CD14-positive monocyte (primary cell): ENCODE results near the gene PNPLA7. TPM values are rescaled to one million over a fixed set of nuclear protein-coding genes. Genes with fewer than 3 reads are reported as not detected.

Experiments
- DNase-seq, 3 donors: peaks; one replicate each; pipeline ENCODE4 v3.0.0-alpha.2; 2011 to 2022
- H2AFZ ChIP-seq: 2 replicates; pipeline ENCODE4 v1.6.0; 2012; ENCODE audit warnings: mild to moderate bottlenecking, low read depth, low read length, inconsistent platforms; ENCODE audit not compliant: insufficient read depth, poor library complexity, severe bottlenecking
- H3K27ac ChIP-seq, 2 donors: 1 replicate in 1 of 2; 2 replicates in 1 of 2; pipeline ENCODE4 v1.5.1; 2012 to 2013; ENCODE audit warnings: low read length in 2 of 2, control low read depth in 1 of 2, inconsistent platforms in 1 of 2, low read depth in 1 of 2, mild to moderate bottlenecking in 1 of 2
- H3K27me3 ChIP-seq, 2 donors: one replicate each; pipeline versions ENCODE4 v1.6.0 to v1.6.1; 2011 to 2013; ENCODE audit warnings: low read length in 2 of 2; ENCODE audit not compliant: control insufficient read depth in 2 of 2, insufficient read depth in 2 of 2
- H3K36me3 ChIP-seq, 2 donors: replicated peaks in 1 of 2; 1 replicate in 1 of 2; 2 replicates in 1 of 2; pipeline versions ENCODE4 v1.5.1 to v1.6.1; 2012 to 2013; ENCODE audit warnings: low read length in 2 of 2, control low read depth in 1 of 2, inconsistent platforms in 1 of 2, mild to moderate bottlenecking in 1 of 2; ENCODE audit not compliant: insufficient read depth in 2 of 2, control insufficient read depth in 1 of 2
- H3K4me1 ChIP-seq, 2 donors: 1 replicate in 1 of 2; 2 replicates in 1 of 2; pipeline versions ENCODE4 v1.5.1 to v1.6.1; 2012 to 2013; ENCODE audit warnings: low read length in 2 of 2, control low read depth in 1 of 2, inconsistent platforms in 1 of 2, mild to moderate bottlenecking in 1 of 2, moderate library complexity in 1 of 2; ENCODE audit not compliant: insufficient read depth in 2 of 2, control insufficient read depth in 1 of 2
- H3K4me2 ChIP-seq: replicated peaks from 2 replicates; pipeline ENCODE3; 2012; ENCODE audit warnings: low read length, moderate library complexity, mild to moderate bottlenecking; ENCODE audit not compliant: poor library complexity, severe bottlenecking; ENCODE audit errors: extremely low read depth
- H3K4me3 ChIP-seq, 3 experiments: fragments of 200-600 bp in 1 of 3; sonication (generic) in 1 of 3; replicated peaks in 1 of 3; 1 replicate in 2 of 3; 2 replicates in 1 of 3; pipeline ENCODE4 v1.5.1; 2011 to 2013; ENCODE audit warnings: low read length in 3 of 3, mild to moderate bottlenecking in 3 of 3, control low read depth in 2 of 3, low read depth in 2 of 3, inconsistent platforms in 1 of 3, moderate library complexity in 1 of 3
- H3K79me2 ChIP-seq: 2 replicates; pipeline ENCODE4 v1.6.0; 2012; ENCODE audit warnings: mild to moderate bottlenecking, control low read depth, inconsistent platforms, low read length, moderate library complexity; ENCODE audit not compliant: insufficient read depth
- H3K9ac ChIP-seq: 2 replicates; pipeline ENCODE4 v1.6.0; 2017; ENCODE audit warnings: low read length, mild to moderate bottlenecking; ENCODE audit not compliant: insufficient read depth, poor library complexity, severe bottlenecking
- H3K9me3 ChIP-seq, 2 donors: replicated peaks in 1 of 2; 1 replicate in 1 of 2; 2 replicates in 1 of 2; pipeline versions ENCODE4 v1.5.1 to v1.6.1; 2012 to 2013; ENCODE audit warnings: low read length in 2 of 2, control low read depth in 1 of 2; ENCODE audit not compliant: control insufficient read depth in 1 of 2, insufficient read depth in 1 of 2
- H4K20me1 ChIP-seq: 2 replicates; pipeline ENCODE4 v1.6.0; 2012; ENCODE audit warnings: mild to moderate bottlenecking, low read length, control low read depth, moderate library complexity; ENCODE audit not compliant: insufficient read depth
- H3K27ac Mint-ChIP-seq, 7 donors: one replicate each; pipeline ENCODE4 v1.8.0; 2020; ENCODE audit warnings: mild to moderate bottlenecking in 7 of 7, mixed read lengths in 7 of 7, moderate library complexity in 6 of 7, inconsistent platforms in 2 of 7
- H3K27me3 Mint-ChIP-seq, 3 donors: one replicate each; pipeline ENCODE4 v1.8.0; 2021 to 2022; ENCODE audit warnings: low read depth in 3 of 3, mild to moderate bottlenecking in 3 of 3, mixed read lengths in 3 of 3, moderate library complexity in 3 of 3, inconsistent platforms in 1 of 3
- H3K36me3 Mint-ChIP-seq, 2 donors: one replicate each; pipeline ENCODE4 v1.8.0; 2020; ENCODE audit warnings: mixed read lengths in 2 of 2, inconsistent platforms in 1 of 2, mild to moderate bottlenecking in 1 of 2
- H3K4me1 Mint-ChIP-seq: one replicate; pipeline ENCODE4 v1.8.0; 2020; ENCODE audit warnings: mild to moderate bottlenecking, mixed read lengths
- H3K4me3 Mint-ChIP-seq, 2 donors: one replicate each; pipeline ENCODE4 v1.8.0; 2020; ENCODE audit warnings: mild to moderate bottlenecking in 2 of 2, mixed read lengths in 2 of 2, moderate library complexity in 1 of 2
- H3K9me3 Mint-ChIP-seq, 7 donors: one replicate each; pipeline ENCODE4 v1.8.0; 2020 to 2022; ENCODE audit warnings: mixed read lengths in 7 of 7, mild to moderate bottlenecking in 6 of 7, moderate library complexity in 6 of 7, inconsistent platforms in 2 of 7
- WGBS: methylation state at CpG from one replicate; pipeline ENCODE4 v1.1.5; 2013; ENCODE audit warnings: missing lambda C conversion rate; ENCODE audit not compliant: insufficient coverage; 5-methylcytosine and 5-hydroxymethylcytosine counted together
- intact Hi-C, 2 donors: fragments of 100-400 bp; cut with micrococcal nuclease; formaldehyde crosslinking; loops; one replicate each; pipeline versions ENCODE4 v1.15.0 to v1.15.1; 2023
- polyA plus RNA-seq, 3 donors: library from polyadenylated mRNA; depleted of rRNA in 1 of 3; unstranded in 2 of 3; stranded (reverse) in 1 of 3; fragments of 300-500 nt in 2 of 3; fragments of >200 nt in 1 of 3; fragmentation: Illumina TruSeq in 2 of 3; gene quantifications; 1 replicate in 2 of 3; 2 replicates in 1 of 3; pipeline ENCODE4 v1.2.3, GENCODE V29; 2012 to 2021
- TF ChIP-seq, protein P1 (sequence below): fragments of 200-600 bp; IDR thresholded peaks from one replicate; pipeline ENCODE4 v1.8.0; 2022; ENCODE audit warnings: antibody characterized with exemption, mild to moderate bottlenecking

The PNPLA7 gene
- polyA plus RNA-seq, 3 donors: 0.10 to 1.1 (median 0.14) TPM

DNA sequence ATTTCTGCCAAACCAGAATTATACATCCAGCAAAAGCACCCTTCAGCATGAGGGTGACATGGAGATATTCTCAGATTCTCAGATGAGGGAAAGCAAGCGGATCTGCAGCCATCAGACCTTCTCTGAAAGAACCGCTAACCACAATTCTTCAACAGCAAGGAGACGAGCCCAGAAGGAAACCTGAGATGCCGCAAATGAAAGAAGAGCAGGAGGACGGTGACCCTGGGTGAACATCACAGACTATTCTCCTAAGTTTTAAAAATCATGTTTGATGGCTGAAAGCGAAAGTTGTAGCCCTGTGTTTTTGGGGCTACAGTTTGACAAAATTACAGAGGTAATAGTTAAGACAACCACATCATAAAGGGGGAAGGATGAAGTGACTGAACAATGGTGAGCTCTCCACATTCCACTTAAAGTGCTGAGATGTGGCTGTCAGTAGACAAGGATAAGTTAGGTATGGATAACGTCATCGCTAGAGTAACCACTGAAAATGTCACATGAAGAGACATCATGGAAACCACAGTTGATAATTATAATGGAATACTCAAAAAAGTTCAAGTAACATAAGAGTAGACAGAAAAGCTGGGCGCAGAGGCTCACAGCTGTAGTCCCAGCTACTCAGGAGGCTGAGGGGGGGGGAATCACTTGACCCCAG, 59.5 kb downstream of the PNPLA7 start:
- 93% methylated on average over 3 of the region's 9 CpGs for WGBS
- peaks cover 0 to 4% (median 0%) of the 10 kb centered on the region in 7 donors for H3K9me3 Mint-ChIP-seq
- H3K36me3 ChIP-seq: no peaks in the 10 kb centered on the region
- peaks cover 14 to 17% of the 10 kb centered on the region in 2 donors for H3K4me1 ChIP-seq
- H3K79me2 ChIP-seq: no peaks in the 10 kb centered on the region
- no peak for DNase-seq
- no peaks in the 10 kb centered on the region for H3K27me3 ChIP-seq
- no peak overlapping the region for H3K4me2 ChIP-seq
- H3K27ac ChIP-seq: no peak overlapping the region
- H3K4me3 ChIP-seq: no peak overlapping the region
- TF ChIP-seq, protein P1, sequence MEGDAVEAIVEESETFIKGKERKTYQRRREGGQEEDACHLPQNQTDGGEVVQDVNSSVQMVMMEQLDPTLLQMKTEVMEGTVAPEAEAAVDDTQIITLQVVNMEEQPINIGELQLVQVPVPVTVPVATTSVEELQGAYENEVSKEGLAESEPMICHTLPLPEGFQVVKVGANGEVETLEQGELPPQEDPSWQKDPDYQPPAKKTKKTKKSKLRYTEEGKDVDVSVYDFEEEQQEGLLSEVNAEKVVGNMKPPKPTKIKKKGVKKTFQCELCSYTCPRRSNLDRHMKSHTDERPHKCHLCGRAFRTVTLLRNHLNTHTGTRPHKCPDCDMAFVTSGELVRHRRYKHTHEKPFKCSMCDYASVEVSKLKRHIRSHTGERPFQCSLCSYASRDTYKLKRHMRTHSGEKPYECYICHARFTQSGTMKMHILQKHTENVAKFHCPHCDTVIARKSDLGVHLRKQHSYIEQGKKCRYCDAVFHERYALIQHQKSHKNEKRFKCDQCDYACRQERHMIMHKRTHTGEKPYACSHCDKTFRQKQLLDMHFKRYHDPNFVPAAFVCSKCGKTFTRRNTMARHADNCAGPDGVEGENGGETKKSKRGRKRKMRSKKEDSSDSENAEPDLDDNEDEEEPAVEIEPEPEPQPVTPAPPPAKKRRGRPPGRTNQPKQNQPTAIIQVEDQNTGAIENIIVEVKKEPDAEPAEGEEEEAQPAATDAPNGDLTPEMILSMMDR: no peak
- no peak overlapping the region for H3K9ac ChIP-seq
- peak overlapping the region in 1 of 7 donors; percentile 3 for H3K27ac Mint-ChIP-seq
- H4K20me1 ChIP-seq: no peaks in the 10 kb centered on the region
- no peak overlapping the region for H2AFZ ChIP-seq
- H3K4me1 Mint-ChIP-seq: peaks cover 12% of the 10 kb centered on the region
- intact Hi-C loops: no loop called here
- no peaks in the 10 kb centered on the region for H3K36me3 Mint-ChIP-seq
- H3K4me3 Mint-ChIP-seq: no peak overlapping the region
- H3K27me3 Mint-ChIP-seq: peaks cover 1 to 11% (median 4%) of the 10 kb centered on the region in 3 donors
- no peaks in the 10 kb centered on the region for H3K9me3 ChIP-seq

DNA sequence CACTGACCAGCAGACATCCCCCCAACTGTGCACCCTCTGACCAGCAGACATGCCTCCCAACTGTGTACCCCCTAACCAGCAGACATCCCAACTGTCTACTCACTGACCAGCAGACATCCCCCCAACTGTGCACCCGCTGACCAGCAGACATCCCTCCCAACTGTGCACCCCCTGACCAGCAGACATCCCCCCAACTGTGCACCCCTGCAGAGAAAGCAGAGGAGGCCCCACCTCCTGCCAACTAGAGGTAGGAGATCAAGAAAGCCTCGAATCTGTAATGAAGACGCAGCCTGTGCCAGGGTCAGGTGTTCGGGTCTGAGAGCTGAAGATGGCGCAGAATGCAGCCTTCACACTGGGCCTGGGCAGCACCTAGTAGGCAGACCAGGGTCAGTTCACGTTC, 61.3 kb downstream of the PNPLA7 start:
- whole genome bisulfite sequencing: 96% methylated on average over 5 of the region's 6 CpGs
- Mint-ChIP-seq H3K4me1 (peaks cover 4% of the 10 kb centered on the region), H3K9me3 (peaks cover 0 to 2% (median 0%) of the 10 kb centered on the region in 7 donors), H3K4me3 (no peak overlapping the region), H3K27me3 (peaks cover 1 to 5% (median 2%) of the 10 kb centered on the region in 3 donors), H3K36me3 (no peaks in the 10 kb centered on the region), H3K27ac (peak overlapping the region in 1 of 7 donors; percentile 8)
- Histone ChIP-seq H3K79me2 (no peaks in the 10 kb centered on the region), H3K36me3 (no peaks in the 10 kb centered on the region), H3K4me2 (no peak overlapping the region), H3K9me3 (no peaks in the 10 kb centered on the region), H3K9ac (no peak overlapping the region), H4K20me1 (no peaks in the 10 kb centered on the region), H3K27me3 (no peaks in the 10 kb centered on the region), H3K4me1 (peaks cover 7 to 8% of the 10 kb centered on the region in 2 donors), H3K27ac (no peak overlapping the region), H3K4me3 (no peak overlapping the region), H2AFZ (no peak overlapping the region)
- intact Hi-C loops: no loop called here
- DNase-seq: no peak
- TF ChIP-seq, protein P1: no peak
